Measurements from ENCODE around the gene NAPSA. TPM values are rescaled to one million over a fixed set of nuclear protein-coding genes. Genes with fewer than 3 reads are reported as not detected.

NAPSA gene
- total RNA-seq, 4 donors from 2014 or later, result 1.6 to 5.0 (median 3.1) TPM

GRCh38 chr19:50311723-50312635, 53.5 kb downstream of the NAPSA start:
- DNase-seq, result no peak
- TF ChIP-seq EP300 (IDR thresholded peaks at IDR 0.05; ENCODE audit: low read depth) (no peak), CTCF (IDR thresholded peaks at IDR 0.05) (no peak), POLR2AphosphoS5 (IDR thresholded peaks at IDR 0.05) (no peak), POLR2A (IDR thresholded peaks at IDR 0.05) (no peak)
- in situ Hi-C loops (cut with MboI; ENCODE audit: low pct_ligation_motif_present in 1 of 4, low pct_unique_long_range_greater_than_20kb in 1 of 4, low sequenced_read_pairs in 3 of 4) (no loop called here), intact Hi-C loops (cut with DNase I; ENCODE audit: low total_unique reads) (no loop called here)
- H3K36me3 ChIP-seq, result no peaks in the 10 kb centered on the region
- no peak overlapping the region for H3K4me3 ChIP-seq
- H3K27me3 ChIP-seq, result peaks cover 60% of the 10 kb centered on the region
- H3K4me1 ChIP-seq, result no peaks in the 10 kb centered on the region
- H3K27ac ChIP-seq, result no peak overlapping the region
- no peaks in the 10 kb centered on the region for H3K9me3 ChIP-seq
- WGBS, 2 donors (ENCODE audit: low coverage in 1 of 2), result 24 to 40% methylated on average over 2 to 38 of the region's 42 CpGs

- intact Hi-C loops (cut with DNase I; ENCODE audit: low total_unique reads), result no loop called here
- DNase-seq, result no peak
- Histone ChIP-seq H3K27ac (no peak overlapping the region), H3K4me3 (no peak overlapping the region), H3K9me3 (no peaks in the 10 kb centered on the region), H3K4me1 (no peaks in the 10 kb centered on the region), H3K27me3 (peaks cover 50% of the 10 kb centered on the region), H3K36me3 (no peaks in the 10 kb centered on the region)
- TF ChIP-seq CTCF (IDR thresholded peaks at IDR 0.05) (no peak), POLR2AphosphoS5 (IDR thresholded peaks at IDR 0.05) (no peak), POLR2A (IDR thresholded peaks at IDR 0.05) (no peak), EP300 (IDR thresholded peaks at IDR 0.05; ENCODE audit: low read depth) (no peak)
- in situ Hi-C loops (cut with MboI; ENCODE audit: low pct_ligation_motif_present in 1 of 4, low pct_unique_long_range_greater_than_20kb in 1 of 4, low sequenced_read_pairs in 3 of 4), result no loop called here
- 43 to 88% methylated on average over 3 to 10 of the region's 10 CpGs for WGBS, 2 donors (ENCODE audit: low coverage in 1 of 2)
These were observed 54.5 kb downstream of the NAPSA start for GRCh38 chr19:50310759-50311465.

- 62 to 73% methylated on average over 2 to 16 of the region's 16 CpGs for WGBS, 2 donors (ENCODE audit: low coverage in 1 of 2)
- H3K27me3 ChIP-seq, result peaks cover 39% of the 10 kb centered on the region
- intact Hi-C loops (cut with DNase I; ENCODE audit: low total_unique reads), result no loop called here
These were observed 55.9 kb downstream of the NAPSA start for GRCh38 chr19:50309396-50310125.

More at GRCh38 chr19:50309396-50310125, 55.9 kb downstream of the NAPSA start:
- H3K4me1 ChIP-seq, result no peaks in the 10 kb centered on the region
- no peak for DNase-seq
- peaks cover 0 to 3% (median 0%) of the 10 kb centered on the region in 4 donors for H3K36me3 ChIP-seq
- H3K4me3 ChIP-seq, result no peak overlapping the region
- TF ChIP-seq POLR2A (IDR thresholded peaks at IDR 0.05) (no peak), CTCF (IDR thresholded peaks at IDR 0.05) (no peak), POLR2AphosphoS5 (IDR thresholded peaks at IDR 0.05) (no peak)
- in situ Hi-C loops (cut with MboI; ENCODE audit: low pct_ligation_motif_present in 1 of 4, low pct_unique_long_range_greater_than_20kb in 1 of 4, low sequenced_read_pairs in 3 of 4), result no loop called here
- H3K9me3 ChIP-seq, result no peaks in the 10 kb centered on the region
- no peak overlapping the region for H3K27ac ChIP-seq

Measured in transverse colon (tissue), 4 donors.